Activated T-cell treated with anti-CD3 and anti-CD28 coated beads, Interleukin-2, amount 50 U/mL, for 4 hours (primary cell): ENCODE data around the gene KIRREL1. TPM values are rescaled to one million over a fixed set of nuclear protein-coding genes. Genes with fewer than 3 reads are reported as not detected.

Experiments used
- ATAC-seq, 2 donors: fragments of 200-7000 bp; cut with Tn5 transposase; one replicate each; pipeline ENCODE4 v1.10.0; 2021
- DNase-seq: peaks from one replicate; pipeline ENCODE4 v3.0.0-alpha.2; 2020
- H3K27me3 Mint-ChIP-seq: one replicate; pipeline ENCODE4 v1.8.0; 2021; ENCODE audit warnings: low read depth, mixed read lengths
- H3K36me3 Mint-ChIP-seq: one replicate; pipeline ENCODE4 v1.8.0; 2022; ENCODE audit warnings: mixed read lengths; ENCODE audit not compliant: insufficient read depth
- H3K4me1 Mint-ChIP-seq: one replicate; pipeline ENCODE4 v1.8.0; 2021; ENCODE audit warnings: low read depth, mixed read lengths
- H3K4me3 Mint-ChIP-seq: one replicate; pipeline ENCODE4 v1.8.0; 2021; ENCODE audit warnings: mild to moderate bottlenecking, moderate library complexity, mixed read lengths
- H3K9me3 Mint-ChIP-seq: one replicate; pipeline ENCODE4 v1.8.0; 2021; ENCODE audit warnings: mixed read lengths
- total RNA-seq, 3 donors: library from RNA; stranded (reverse); gene quantifications; one replicate each; pipeline ENCODE4 v1.2.1, GENCODE V29; 2021

KIRREL1 gene
- total RNA-seq, 3 donors from 2014 or later, result 0.15 to 0.29 (median 0.16) TPM

DNA sequence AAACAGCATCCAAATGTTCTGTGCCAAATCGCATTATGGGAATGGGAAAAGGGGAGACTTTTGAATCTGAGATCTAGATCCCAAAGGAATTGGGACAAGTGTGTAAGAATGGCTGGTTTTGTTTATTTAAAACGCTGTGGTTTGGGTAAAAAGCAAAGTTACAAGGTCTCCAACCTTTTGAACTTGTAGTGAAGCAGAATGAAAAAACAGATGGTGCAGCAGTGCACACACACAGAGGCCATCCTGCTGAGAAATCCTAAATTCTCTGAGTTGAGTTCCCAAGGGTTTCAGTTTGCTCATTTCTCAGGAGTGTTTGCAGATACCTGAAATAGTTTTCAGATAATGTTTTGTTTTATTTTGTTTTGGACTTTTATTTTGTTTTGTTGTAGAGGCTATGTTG, 107.1 kb downstream of the KIRREL1 start:
- Mint-ChIP-seq H3K27me3 (no peaks in the 10 kb centered on the region), H3K4me1 (peaks cover 2% of the 10 kb centered on the region), H3K9me3 (no peaks in the 10 kb centered on the region), H3K36me3 (no peaks in the 10 kb centered on the region), H3K4me3 (no peak overlapping the region)
- no peak for DNase-seq
- no peak for ATAC-seq

- ATAC-seq (no peak), DNase-seq (no peak)
- H3K4me1 Mint-ChIP-seq, result peaks cover 2% of the 10 kb centered on the region
- H3K4me3 Mint-ChIP-seq, result no peak overlapping the region
- no peaks in the 10 kb centered on the region for H3K36me3 Mint-ChIP-seq
- H3K27me3 Mint-ChIP-seq, result peaks cover 5% of the 10 kb centered on the region
- H3K9me3 Mint-ChIP-seq, result no peaks in the 10 kb centered on the region
Observed at GRCh38 chr1:158101455-158101854, 108.0 kb downstream of the KIRREL1 start.

GRCh38 chr1:158101927-158102326, 108.5 kb downstream of the KIRREL1 start:
- peaks cover 2% of the 10 kb centered on the region for H3K4me1 Mint-ChIP-seq
- ATAC-seq (no peak), DNase-seq (no peak)
- no peak overlapping the region for H3K4me3 Mint-ChIP-seq
- no peaks in the 10 kb centered on the region for H3K9me3 Mint-ChIP-seq
- peaks cover 5% of the 10 kb centered on the region for H3K27me3 Mint-ChIP-seq
- H3K36me3 Mint-ChIP-seq, result no peaks in the 10 kb centered on the region

DNA sequence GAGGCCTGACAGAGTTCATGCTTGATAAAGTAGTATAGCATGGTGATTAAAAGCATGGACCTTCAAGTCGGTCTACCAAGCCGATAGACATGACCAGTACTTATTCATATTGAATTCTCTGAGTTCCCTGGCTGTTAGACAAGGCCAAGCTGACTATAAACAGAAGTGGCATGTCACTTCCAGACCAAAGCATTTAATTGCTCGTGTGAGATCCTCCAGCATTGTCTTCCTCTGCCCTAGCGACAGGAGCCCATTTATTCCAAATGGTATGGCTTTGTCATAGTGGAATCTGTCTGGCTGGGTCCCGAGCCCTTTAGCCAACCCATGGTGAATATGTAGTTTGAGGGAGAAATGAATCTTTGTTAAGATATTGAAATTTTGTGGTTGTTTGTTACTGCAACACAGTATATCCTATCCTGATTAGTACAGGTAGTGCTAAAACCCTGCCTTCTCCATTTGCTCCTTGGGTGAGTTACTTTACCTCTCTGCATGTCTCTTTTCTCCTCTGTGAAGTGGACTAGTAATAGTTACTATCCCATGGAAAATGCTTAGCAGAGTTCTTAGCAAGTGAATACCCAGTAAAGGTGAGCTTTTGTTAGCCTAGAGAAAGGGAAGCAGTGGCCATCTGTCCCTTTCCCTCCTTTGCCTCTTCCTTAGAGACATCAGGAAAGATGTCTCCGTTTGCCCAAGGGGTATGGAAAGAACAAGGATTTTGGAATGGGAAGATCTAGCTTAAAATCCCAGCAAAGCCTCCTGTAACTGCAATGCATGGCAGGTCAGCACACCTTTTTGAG, 109.6 kb downstream of the KIRREL1 start:
- ATAC-seq (no peak), DNase-seq (no peak)
- Mint-ChIP-seq H3K36me3 (no peaks in the 10 kb centered on the region), H3K27me3 (peaks cover 5% of the 10 kb centered on the region), H3K4me3 (no peak overlapping the region), H3K4me1 (peaks cover 2% of the 10 kb centered on the region), H3K9me3 (no peaks in the 10 kb centered on the region)

DNA sequence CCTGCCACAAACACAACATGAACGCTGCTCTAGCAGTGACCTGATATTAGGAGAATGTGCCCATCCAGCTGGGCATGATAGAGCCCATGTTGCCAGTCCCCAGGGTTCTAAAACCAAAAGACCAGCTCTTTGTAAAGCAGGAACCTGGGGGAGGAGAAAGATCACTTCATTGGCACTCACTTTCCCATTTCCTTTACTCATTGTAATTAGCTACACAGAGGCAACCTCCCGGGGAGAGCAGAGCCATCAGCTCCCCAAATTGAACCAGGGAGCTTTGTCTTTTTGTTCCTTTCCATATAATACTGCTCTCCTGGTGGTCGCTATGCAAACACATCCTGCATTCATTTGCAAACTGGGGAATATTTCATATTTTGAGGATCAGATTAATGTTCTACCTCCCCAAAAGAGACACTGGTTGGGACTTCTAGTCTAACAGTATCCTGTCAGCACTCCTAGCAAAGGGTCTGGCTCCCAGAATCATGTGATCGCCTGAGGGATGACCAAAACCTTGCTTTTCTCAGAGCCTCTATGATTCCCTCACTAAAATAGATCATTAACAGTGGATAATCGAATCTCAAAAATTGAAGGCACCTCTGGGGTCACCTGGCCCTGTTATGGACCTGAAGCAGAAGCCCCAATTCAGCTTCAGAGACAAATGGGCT, 110.5 kb downstream of the KIRREL1 start:
- no peak for DNase-seq
- H3K36me3 Mint-ChIP-seq, result no peaks in the 10 kb centered on the region
- H3K27me3 Mint-ChIP-seq, result peaks cover 11% of the 10 kb centered on the region
- H3K9me3 Mint-ChIP-seq, result no peaks in the 10 kb centered on the region
- no peak overlapping the region for H3K4me3 Mint-ChIP-seq
- H3K4me1 Mint-ChIP-seq, result peaks cover 2% of the 10 kb centered on the region
- no peak for ATAC-seq

- Mint-ChIP-seq H3K27me3 (peaks cover 12% of the 10 kb centered on the region), H3K4me3 (no peak overlapping the region), H3K4me1 (peaks cover 2% of the 10 kb centered on the region), H3K36me3 (no peaks in the 10 kb centered on the region), H3K9me3 (no peaks in the 10 kb centered on the region)
- ATAC-seq (no peak), DNase-seq (no peak)
Observed at GRCh38 chr1:158104891-158105290, 111.4 kb downstream of the KIRREL1 start.

GRCh38 chr1:158105352-158106095, 112.1 kb downstream of the KIRREL1 start:
- DNase-seq, result no peak
- Mint-ChIP-seq H3K27me3 (peaks cover 12% of the 10 kb centered on the region), H3K9me3 (no peaks in the 10 kb centered on the region), H3K36me3 (no peaks in the 10 kb centered on the region), H3K4me1 (peaks cover 2% of the 10 kb centered on the region), H3K4me3 (no peak overlapping the region)
- no peak for ATAC-seq

DNA sequence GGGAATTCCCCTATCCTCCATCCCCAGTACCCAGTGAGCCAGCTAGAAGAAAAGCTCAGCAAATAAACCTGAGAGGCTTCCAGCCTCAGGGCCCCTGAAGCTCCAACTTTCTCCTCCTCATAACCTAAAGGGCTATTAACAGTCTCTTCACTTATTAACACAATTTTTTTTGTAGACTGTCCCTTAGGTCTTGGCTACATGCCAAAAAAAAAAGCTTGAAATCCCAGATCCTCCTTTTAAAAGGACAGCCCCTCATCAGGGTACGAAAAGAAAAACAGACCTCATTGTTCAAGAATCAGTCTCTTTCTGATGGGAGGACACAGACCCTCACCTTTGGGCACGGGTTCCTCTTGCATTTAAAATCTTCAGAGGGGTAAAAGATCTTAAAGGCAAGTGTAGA, 114.5 kb downstream of the KIRREL1 start:
- no peak for ATAC-seq
- H3K4me1 Mint-ChIP-seq, result peaks cover 2% of the 10 kb centered on the region
- H3K9me3 Mint-ChIP-seq, result no peaks in the 10 kb centered on the region
- H3K4me3 Mint-ChIP-seq, result no peak overlapping the region
- H3K27me3 Mint-ChIP-seq, result peaks cover 30% of the 10 kb centered on the region
- no peak for DNase-seq
- H3K36me3 Mint-ChIP-seq, result no peaks in the 10 kb centered on the region

GRCh38 chr1:158112994-158113758, 119.7 kb downstream of the KIRREL1 start:
- peak; percentile 27 for DNase-seq
- Mint-ChIP-seq H3K9me3 (no peaks in the 10 kb centered on the region), H3K27me3 (peaks cover 60% of the 10 kb centered on the region), H3K4me1 (peaks cover 9% of the 10 kb centered on the region), H3K36me3 (no peaks in the 10 kb centered on the region), H3K4me3 (peak overlapping the region; percentile 72)
- peak; percentile 80 to 85 for ATAC-seq

DNA sequence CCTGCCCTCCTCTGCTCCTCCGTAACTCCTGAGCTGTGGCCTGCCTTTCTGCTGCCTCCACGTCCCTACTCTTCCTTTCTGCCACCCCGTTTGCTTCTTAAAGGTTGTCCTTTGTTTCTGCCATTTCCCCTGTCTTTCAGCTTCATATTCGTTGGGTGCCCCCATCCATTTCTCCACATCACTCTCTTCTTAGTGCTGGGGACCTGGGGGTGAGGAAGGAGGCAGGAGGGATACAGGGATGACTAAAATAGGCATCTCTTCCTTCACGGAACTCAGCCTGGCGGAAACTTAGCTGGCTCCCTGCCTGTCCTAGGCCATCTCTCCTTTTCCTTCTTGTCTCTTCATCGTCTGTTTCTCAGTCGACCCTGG, 120.3 kb downstream of the KIRREL1 start:
- no peaks in the 10 kb centered on the region for H3K36me3 Mint-ChIP-seq
- peak overlapping the region; percentile 72 for H3K4me3 Mint-ChIP-seq
- no peaks in the 10 kb centered on the region for H3K9me3 Mint-ChIP-seq
- DNase-seq (no peak), ATAC-seq (no peak)
- H3K4me1 Mint-ChIP-seq, result peaks cover 11% of the 10 kb centered on the region
- peaks cover 60% of the 10 kb centered on the region for H3K27me3 Mint-ChIP-seq

GRCh38 chr1:158115126-158115525, 121.7 kb downstream of the KIRREL1 start:
- H3K36me3 Mint-ChIP-seq, result no peaks in the 10 kb centered on the region
- H3K4me1 Mint-ChIP-seq, result peaks cover 11% of the 10 kb centered on the region
- DNase-seq (no peak), ATAC-seq (no peak)
- H3K9me3 Mint-ChIP-seq, result no peaks in the 10 kb centered on the region
- H3K27me3 Mint-ChIP-seq, result peaks cover 61% of the 10 kb centered on the region
- no peak overlapping the region for H3K4me3 Mint-ChIP-seq

- Mint-ChIP-seq H3K9me3 (no peaks in the 10 kb centered on the region), H3K4me3 (no peak overlapping the region), H3K27me3 (peaks cover 69% of the 10 kb centered on the region), H3K36me3 (no peaks in the 10 kb centered on the region), H3K4me1 (peaks cover 11% of the 10 kb centered on the region)
- DNase-seq (no peak), ATAC-seq (no peak)
Observed at GRCh38 chr1:158116311-158117167, 123.1 kb downstream of the KIRREL1 start.

DNA sequence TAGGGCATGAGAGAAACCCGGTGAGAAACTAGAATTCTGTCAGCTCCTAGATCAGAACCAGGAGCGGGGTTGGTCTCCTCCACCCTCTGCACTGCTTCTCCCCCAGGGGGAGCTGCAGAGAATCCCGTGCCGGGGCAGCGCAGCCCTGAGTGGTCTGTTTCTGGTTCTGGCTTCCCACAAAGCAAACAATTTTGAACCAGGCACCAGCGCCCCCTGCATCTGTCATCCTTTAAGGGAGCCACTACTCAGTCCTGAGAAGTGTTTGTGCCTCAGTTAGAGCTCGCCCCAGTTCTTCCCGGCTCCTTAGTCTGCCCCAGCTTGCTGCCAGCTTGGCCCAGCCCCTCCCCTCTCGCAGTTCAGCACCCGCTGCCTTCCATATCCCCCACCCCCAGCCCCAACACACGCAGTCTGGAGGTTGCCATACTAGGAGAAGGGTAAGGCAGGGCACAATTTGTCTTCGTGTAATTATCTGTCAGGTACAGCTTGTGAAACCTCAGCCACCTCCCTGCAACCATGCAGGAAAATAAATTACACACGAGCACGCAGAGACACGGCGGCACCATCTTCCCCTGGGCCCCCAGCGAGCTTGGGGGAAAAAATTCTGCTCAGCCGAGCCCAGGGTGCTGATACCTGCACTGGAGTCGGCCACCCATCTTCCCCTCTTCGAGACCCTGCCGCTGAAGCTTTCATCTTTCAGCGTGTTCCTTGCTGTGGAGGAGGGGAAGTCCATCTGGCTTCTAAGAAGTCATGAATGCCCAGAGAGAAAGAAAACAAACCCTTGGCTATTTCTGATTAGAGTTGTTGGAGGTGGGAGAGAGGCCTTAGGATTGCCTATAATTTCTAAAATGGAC, 124.6 kb downstream of the KIRREL1 start:
- H3K4me1 Mint-ChIP-seq, result peaks cover 8% of the 10 kb centered on the region
- H3K4me3 Mint-ChIP-seq, result peak overlapping the region; percentile 48
- no peaks in the 10 kb centered on the region for H3K9me3 Mint-ChIP-seq
- H3K27me3 Mint-ChIP-seq, result peaks cover 63% of the 10 kb centered on the region
- DNase-seq (peak; percentile 37), ATAC-seq (peak; percentile 61 to 79)
- no peaks in the 10 kb centered on the region for H3K36me3 Mint-ChIP-seq
